CD4-positive, CD25-positive, alpha-beta regulatory T cell (primary cell): ENCODE results near the gene TMEM128. TPM values are rescaled to one million over a fixed set of nuclear protein-coding genes. Genes with fewer than 3 reads are reported as not detected.
"Not testable (repeated sequence)": the region's sequence is repeated elsewhere in the genome, so short reads cannot be mapped to it uniquely, and the experiment has no call there.

ENCODE experiments used
- ATAC-seq, 2 donors: fragments of 150-1000 bp; cut with Tn5 transposase; one replicate each; pipeline ENCODE4 v1.10.0; 2021; ENCODE audit warnings: low read depth in 2 of 2, moderate number of reproducible peaks in 2 of 2, moderate library complexity in 1 of 2
- DNase-seq, 3 donors: peaks; one replicate each; pipeline versions ENCODE4 v3.0.0 to v3.0.0-alpha.2; 2012 to 2022; ENCODE audit warnings: mixed read lengths in 1 of 3
- H3K27ac ChIP-seq: one replicate; pipeline ENCODE4 v1.7.0; 2013; ENCODE audit warnings: mild to moderate bottlenecking, low read length; ENCODE audit not compliant: insufficient read depth, poor library complexity, severe bottlenecking
- H3K27me3 ChIP-seq: one replicate; pipeline ENCODE4 v1.7.0; 2013; ENCODE audit warnings: low read length; ENCODE audit not compliant: control insufficient read depth, insufficient read depth
- H3K36me3 ChIP-seq: one replicate; pipeline ENCODE4 v1.7.0; 2013; ENCODE audit warnings: mild to moderate bottlenecking, low read length, moderate library complexity; ENCODE audit not compliant: control insufficient read depth, insufficient read depth
- H3K4me1 ChIP-seq: 2 replicates; pipeline ENCODE4 v1.7.0; 2013; ENCODE audit warnings: mild to moderate bottlenecking, low read length; ENCODE audit not compliant: insufficient read depth, control insufficient read depth, poor library complexity, severe bottlenecking
- H3K4me3 ChIP-seq: one replicate; pipeline ENCODE4 v1.7.0; 2013; ENCODE audit warnings: low read depth, mild to moderate bottlenecking, low read length, moderate library complexity
- H3K9me3 ChIP-seq, 2 experiments: 1 replicate in 1 of 2; 2 replicates in 1 of 2; pipeline ENCODE4 v1.7.0; 2013; ENCODE audit warnings: low read length in 2 of 2, mild to moderate bottlenecking in 1 of 2, moderate library complexity in 1 of 2; ENCODE audit not compliant: control insufficient read depth in 2 of 2
- H3K27ac Mint-ChIP-seq, 3 donors: one replicate each; pipeline ENCODE4 v1.8.0; 2020 to 2022; ENCODE audit warnings: mild to moderate bottlenecking in 3 of 3, mixed read lengths in 3 of 3, moderate library complexity in 2 of 3
- H3K27me3 Mint-ChIP-seq: one replicate; pipeline ENCODE4 v1.8.0; 2022; ENCODE audit warnings: mild to moderate bottlenecking, mixed read lengths
- H3K36me3 Mint-ChIP-seq: one replicate; pipeline ENCODE4 v1.8.0; 2020; ENCODE audit warnings: mixed read lengths
- H3K4me1 Mint-ChIP-seq, 4 donors: one replicate each; pipeline ENCODE4 v1.8.0; 2020 to 2022; ENCODE audit warnings: mixed read lengths in 4 of 4, mild to moderate bottlenecking in 1 of 4
- H3K4me3 Mint-ChIP-seq, 4 donors: one replicate each; pipeline ENCODE4 v1.8.0; 2020 to 2022; ENCODE audit warnings: mild to moderate bottlenecking in 4 of 4, mixed read lengths in 4 of 4, moderate library complexity in 3 of 4
- H3K9me3 Mint-ChIP-seq, 7 donors: one replicate each; pipeline ENCODE4 v1.8.0; 2020 to 2022; ENCODE audit warnings: mixed read lengths in 7 of 7, mild to moderate bottlenecking in 3 of 7, moderate library complexity in 2 of 7
- polyA plus RNA-seq, 4 donors: library from polyadenylated mRNA; unstranded; fragments of 300-500 nt; fragmentation: Illumina TruSeq; gene quantifications; one replicate each; pipeline ENCODE4 v1.2.3, GENCODE V29; 2021
- total RNA-seq: library from RNA; stranded (reverse); gene quantifications from one replicate; pipeline ENCODE4 v1.2.3, GENCODE V29; 2022

TMEM128 gene
- total and polyA plus RNA-seq, 5 donors from 2014 or later, result 7.4 to 43.8 (median 32.1) TPM

DNA sequence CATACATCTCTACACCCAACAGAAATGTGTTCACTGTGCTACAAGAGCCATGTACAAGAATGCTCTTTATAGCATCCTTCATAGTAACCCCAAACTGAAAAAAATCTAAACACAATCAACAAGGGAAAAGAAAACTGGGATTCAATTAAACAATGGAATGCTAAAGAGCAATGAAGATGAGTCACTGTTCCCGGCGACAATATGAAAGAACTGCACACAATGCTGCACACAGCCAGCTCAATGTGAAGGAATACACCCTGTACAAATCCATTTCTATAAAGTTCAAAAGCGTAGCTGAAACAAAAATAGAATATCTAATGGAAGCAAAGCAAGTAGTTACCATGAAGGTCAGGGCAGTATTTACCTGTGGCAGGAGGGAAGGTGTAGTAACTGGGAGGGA, 8.5 kb downstream of the TMEM128 start:
- H3K27ac Mint-ChIP-seq, result peak overlapping the region in 1 of 3 donors; percentile 91
- H3K36me3 ChIP-seq, result peaks cover 71% of the 10 kb centered on the region
- H3K4me3 Mint-ChIP-seq, result not testable (repeated sequence)

GRCh38 chr4:4233610-4234009, 14.4 kb downstream of the TMEM128 start:
- Mint-ChIP-seq H3K4me1 (peaks cover 0 to 4% (median under 1%) of the 10 kb centered on the region in 4 donors), H3K4me3 (no peak overlapping the region), H3K27me3 (peaks cover 5% of the 10 kb centered on the region), H3K27ac (no peak overlapping the region), H3K9me3 (peaks cover 0 to 11% (median 2%) of the 10 kb centered on the region in 7 donors), H3K36me3 (peaks cover 28% of the 10 kb centered on the region)
- no peak for DNase-seq
- Histone ChIP-seq H3K27ac (no peak overlapping the region), H3K4me3 (no peak overlapping the region), H3K4me1 (no peaks in the 10 kb centered on the region), H3K27me3 (peaks cover 2% of the 10 kb centered on the region), H3K36me3 (peaks cover 21% of the 10 kb centered on the region), H3K9me3 (no peaks in the 10 kb centered on the region)
- ATAC-seq, result no peak

More for the DNA sequence above, 8.5 kb downstream of the TMEM128 start:
- not testable (repeated sequence) for H3K27ac ChIP-seq, H3K27me3 ChIP-seq, H3K27me3 Mint-ChIP-seq, ATAC-seq, H3K4me1 ChIP-seq, DNase-seq, H3K9me3 Mint-ChIP-seq, H3K9me3 ChIP-seq, H3K4me3 ChIP-seq
- Mint-ChIP-seq H3K4me1 (peaks cover 0 to 22% (median 15%) of the 10 kb centered on the region in 4 donors), H3K36me3 (peaks cover 53% of the 10 kb centered on the region)

GRCh38 chr4:4228356-4228668, 19.7 kb downstream of the TMEM128 start:
- peaks cover 3% of the 10 kb centered on the region for H3K36me3 Mint-ChIP-seq
- Histone ChIP-seq H3K36me3 (no peaks in the 10 kb centered on the region), H3K4me1 (no peaks in the 10 kb centered on the region), H3K9me3 (no peaks in the 10 kb centered on the region), H3K27me3 (peaks cover 2% of the 10 kb centered on the region), H3K27ac (no peak overlapping the region), H3K4me3 (no peak overlapping the region)
- peaks cover 0 to 13% (median 1%) of the 10 kb centered on the region in 4 donors for H3K4me1 Mint-ChIP-seq
- ATAC-seq (no peak), DNase-seq (no peak)
- H3K27ac Mint-ChIP-seq, result no peak overlapping the region
- peaks cover 0 to 13% (median 0%) of the 10 kb centered on the region in 7 donors for H3K9me3 Mint-ChIP-seq
- peaks cover 41% of the 10 kb centered on the region for H3K27me3 Mint-ChIP-seq
- no peak overlapping the region for H3K4me3 Mint-ChIP-seq

DNA sequence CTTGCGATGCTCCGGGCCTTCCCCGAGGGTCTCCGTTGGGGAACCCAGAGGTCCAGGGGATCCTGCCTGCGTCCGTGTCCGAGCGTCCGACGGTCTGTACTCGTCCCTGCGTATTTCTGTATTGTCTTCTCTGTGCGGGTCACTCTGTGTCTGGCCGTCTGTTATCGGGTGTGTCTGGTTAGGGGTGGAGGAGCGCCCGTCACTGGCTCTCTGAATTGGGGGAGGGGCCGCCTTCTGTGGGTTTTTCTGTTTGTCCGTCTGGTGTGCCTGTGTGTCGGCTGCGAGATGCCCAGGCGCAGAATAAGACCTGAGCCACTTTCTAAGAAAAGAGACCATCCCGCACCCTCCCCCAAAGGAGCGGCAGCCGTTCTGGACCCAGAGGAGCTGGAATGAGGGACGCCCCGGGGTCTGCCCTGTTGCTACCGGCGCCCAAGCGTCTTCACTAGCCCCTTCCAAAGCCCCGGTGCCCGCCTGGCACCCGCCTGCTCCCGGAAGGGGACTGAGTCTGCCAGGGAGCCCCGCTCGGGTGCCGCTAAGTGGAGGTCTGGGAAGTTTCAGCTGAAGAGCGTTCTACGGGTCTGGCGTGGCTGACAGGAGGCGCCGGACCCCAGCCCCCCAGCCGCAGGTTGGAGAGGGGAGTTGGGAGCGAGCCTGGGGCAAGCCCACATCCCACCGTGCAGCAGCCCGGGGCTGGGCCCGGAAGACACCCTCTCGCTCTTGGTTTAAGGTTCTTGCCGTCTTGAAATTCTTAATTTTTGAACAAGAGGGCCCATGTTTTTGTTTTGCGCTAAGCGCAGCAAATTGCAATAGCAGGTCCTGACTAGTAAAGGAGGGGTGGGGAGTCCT, 20.3 kb downstream of the TMEM128 start:
- ATAC-seq (no peak), DNase-seq (no peak)
- H3K36me3 ChIP-seq, result no peaks in the 10 kb centered on the region
- H3K9me3 ChIP-seq, result no peaks in the 10 kb centered on the region
- no peak overlapping the region for H3K4me3 ChIP-seq
- H3K27me3 ChIP-seq, result peaks cover 2% of the 10 kb centered on the region
- peaks cover 44% of the 10 kb centered on the region for H3K27me3 Mint-ChIP-seq
- peaks cover 0 to 11% (median 0%) of the 10 kb centered on the region in 7 donors for H3K9me3 Mint-ChIP-seq
- no peak overlapping the region for H3K27ac ChIP-seq
- H3K27ac Mint-ChIP-seq, result no peak overlapping the region
- no peaks in the 10 kb centered on the region for H3K4me1 ChIP-seq
- H3K36me3 Mint-ChIP-seq, result peaks cover 3% of the 10 kb centered on the region
- peaks cover 0 to 13% (median 1%) of the 10 kb centered on the region in 4 donors for H3K4me1 Mint-ChIP-seq
- H3K4me3 Mint-ChIP-seq, result no peak overlapping the region

GRCh38 chr4:4226606-4227438, 21.2 kb downstream of the TMEM128 start, which contains the start of gene OTOP1:
Gene OTOP1 (minus strand): TSS chr4:4226929. CDS start chr4:4226864, 65 bp downstream.
- DNase-seq (no peak), ATAC-seq (no peak)
- H3K27ac ChIP-seq, result no peak within 1 kb of the TSS
- H3K4me1 Mint-ChIP-seq, result peaks cover 0 to 13% (median 1%) of the 10 kb centered on the region in 4 donors
- peaks cover 0 to 9% (median 0%) of the 10 kb centered on the region in 7 donors for H3K9me3 Mint-ChIP-seq
- no peak within 1 kb of the TSS for H3K27ac Mint-ChIP-seq
- H3K4me3 ChIP-seq, result no peak within 1 kb of the TSS
- H3K4me3 Mint-ChIP-seq, result peak within 1 kb of the TSS in 3 of 4 donors; percentile 19 to 56 (median 50)
- peaks cover 3% of the 10 kb centered on the region for H3K36me3 Mint-ChIP-seq
- H3K9me3 ChIP-seq, result no peaks in the 10 kb centered on the region
- peaks cover 44% of the 10 kb centered on the region for H3K27me3 Mint-ChIP-seq
- H3K27me3 ChIP-seq, result peaks cover 2% of the 10 kb centered on the region
- no peaks in the 10 kb centered on the region for H3K4me1 ChIP-seq
- no peaks in the 10 kb centered on the region for H3K36me3 ChIP-seq

GRCh38 chr4:4225915-4226605, 22.0 kb downstream of the TMEM128 start:
- ATAC-seq (no peak), DNase-seq (no peak)
- H3K36me3 ChIP-seq, result no peaks in the 10 kb centered on the region
- H3K4me1 ChIP-seq, result no peaks in the 10 kb centered on the region
- H3K27me3 Mint-ChIP-seq, result peaks cover 44% of the 10 kb centered on the region
- H3K4me3 ChIP-seq, result no peak overlapping the region
- peaks cover 2% of the 10 kb centered on the region for H3K27me3 ChIP-seq
- peaks cover 0 to 13% (median 1%) of the 10 kb centered on the region in 4 donors for H3K4me1 Mint-ChIP-seq
- H3K27ac ChIP-seq, result no peak overlapping the region
- H3K9me3 Mint-ChIP-seq, result peaks cover 0 to 8% (median 0%) of the 10 kb centered on the region in 7 donors
- H3K4me3 Mint-ChIP-seq, result peak overlapping the region in 3 of 4 donors; percentile 19 to 56 (median 50)
- H3K36me3 Mint-ChIP-seq, result peaks cover 3% of the 10 kb centered on the region
- H3K9me3 ChIP-seq, result no peaks in the 10 kb centered on the region
- H3K27ac Mint-ChIP-seq, result no peak overlapping the region

GRCh38 chr4:4217113-4217512, 30.9 kb downstream of the TMEM128 start:
- Mint-ChIP-seq H3K27ac (peak overlapping the region in 1 of 3 donors; percentile 6), H3K4me1 (no peaks in the 10 kb centered on the region), H3K36me3 (no peaks in the 10 kb centered on the region), H3K27me3 (peaks cover 29% of the 10 kb centered on the region), H3K4me3 (no peak overlapping the region), H3K9me3 (peaks cover 0 to 2% (median 0%) of the 10 kb centered on the region in 7 donors)
- Histone ChIP-seq H3K4me1 (no peaks in the 10 kb centered on the region), H3K27ac (no peak overlapping the region), H3K4me3 (no peak overlapping the region), H3K27me3 (no peaks in the 10 kb centered on the region), H3K36me3 (no peaks in the 10 kb centered on the region), H3K9me3 (no peaks in the 10 kb centered on the region)
- no peak for DNase-seq
- ATAC-seq, result no peak
